Measurements from ENCODE around the gene C12orf56. TPM values are rescaled to one million over a fixed set of nuclear protein-coding genes. Genes with fewer than 3 reads are reported as not detected.

C12orf56 gene
- total RNA-seq, 1 donor from 2014 or later = 0.84 TPM

DNA sequence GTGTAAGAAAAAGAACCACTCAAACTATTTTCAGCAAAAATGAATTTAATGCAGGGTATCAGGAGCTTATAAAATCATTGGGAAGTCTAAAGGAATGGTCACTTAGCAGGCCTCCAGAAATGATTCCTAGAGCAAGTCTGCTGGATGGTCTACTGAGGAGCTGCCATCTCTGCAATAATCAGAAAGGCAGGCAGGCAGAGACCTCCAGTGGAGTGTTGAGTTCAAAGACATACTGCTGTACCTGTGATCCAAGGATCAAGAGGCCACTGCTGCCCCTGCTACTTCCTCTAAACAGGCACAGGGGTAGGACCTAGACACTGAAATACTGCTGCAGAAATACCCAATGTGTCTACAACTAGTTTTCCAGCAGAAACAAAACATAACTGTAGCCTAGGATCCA, 154.0 kb downstream of the C12orf56 start:
- peak; percentile 27 for TF ChIP-seq CTCF (IDR thresholded peaks at IDR 0.05; ENCODE audit: insufficient read depth, low read length, poor library complexity, severe bottlenecking)
- Histone ChIP-seq H3K36me3 (ENCODE audit: control insufficient read depth, insufficient read depth, low read length) (no peaks in the 10 kb centered on the region), H3K27me3 (ENCODE audit: control insufficient read depth, insufficient read depth, low read length) (no peaks in the 10 kb centered on the region), H3K4me3 (ENCODE audit: low read depth, low read length) (no peak overlapping the region)
- no peak for DNase-seq (ENCODE audit: low read depth)

DNA sequence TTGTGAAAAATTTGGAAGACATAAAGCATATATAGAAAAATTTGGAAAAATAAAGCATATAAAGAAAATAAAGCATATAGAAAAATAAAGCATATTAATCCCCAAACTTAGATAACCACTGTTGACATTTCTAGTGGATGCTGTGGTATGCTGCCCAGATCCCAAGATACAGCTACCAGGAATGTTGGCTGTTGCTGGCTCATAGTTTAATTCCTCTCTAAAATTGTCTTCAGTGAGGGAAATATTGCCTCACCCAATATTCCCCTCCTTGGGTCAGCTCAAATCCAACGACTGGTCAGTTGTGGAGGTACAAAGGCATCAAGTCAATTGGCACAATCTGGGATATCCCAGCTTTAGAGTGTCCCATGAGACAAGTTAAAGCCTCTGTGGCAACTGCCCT, 158.4 kb downstream of the C12orf56 start:
- H3K36me3 ChIP-seq (ENCODE audit: control insufficient read depth, insufficient read depth, low read length) = no peaks in the 10 kb centered on the region
- no peak for TF ChIP-seq CTCF (IDR thresholded peaks at IDR 0.05; ENCODE audit: insufficient read depth, low read length, poor library complexity, severe bottlenecking)
- no peak for DNase-seq (ENCODE audit: low read depth)
- H3K4me3 ChIP-seq (ENCODE audit: low read depth, low read length) = no peak overlapping the region
- no peaks in the 10 kb centered on the region for H3K27me3 ChIP-seq (ENCODE audit: control insufficient read depth, insufficient read depth, low read length)

- Histone ChIP-seq H3K36me3 (ENCODE audit: control insufficient read depth, insufficient read depth, low read length) (no peaks in the 10 kb centered on the region), H3K27me3 (ENCODE audit: control insufficient read depth, insufficient read depth, low read length) (no peaks in the 10 kb centered on the region), H3K4me3 (ENCODE audit: low read depth, low read length) (no peak overlapping the region)
- no peak for DNase-seq (ENCODE audit: low read depth)
- TF ChIP-seq CTCF (IDR thresholded peaks at IDR 0.05; ENCODE audit: insufficient read depth, low read length, poor library complexity, severe bottlenecking) = no peak
Observed at GRCh38 chr12:64229796-64230195, 160.8 kb downstream of the C12orf56 start.

DNA sequence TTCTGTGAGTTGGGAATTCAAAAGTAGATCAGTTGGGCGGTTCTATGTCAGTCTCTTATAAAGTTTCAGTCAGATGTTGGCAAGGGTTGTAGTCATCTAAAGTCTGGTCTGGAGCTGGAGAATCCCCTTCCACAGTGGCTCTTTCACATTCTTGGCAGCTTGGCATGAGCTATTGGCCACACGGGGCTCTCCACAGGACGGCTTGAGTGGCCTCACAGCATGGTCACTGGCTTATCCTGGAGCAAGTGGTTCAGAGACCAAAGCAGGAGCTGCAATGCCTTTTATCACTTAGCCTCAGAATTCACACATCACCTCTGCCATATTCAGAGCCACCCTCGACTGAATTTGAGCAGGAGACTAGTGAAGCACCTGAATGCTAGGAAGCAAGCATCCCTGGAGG, 161.3 kb downstream of the C12orf56 start:
- no peaks in the 10 kb centered on the region for H3K36me3 ChIP-seq (ENCODE audit: control insufficient read depth, insufficient read depth, low read length)
- no peak for DNase-seq (ENCODE audit: low read depth)
- no peak for TF ChIP-seq CTCF (IDR thresholded peaks at IDR 0.05; ENCODE audit: insufficient read depth, low read length, poor library complexity, severe bottlenecking)
- no peak overlapping the region for H3K4me3 ChIP-seq (ENCODE audit: low read depth, low read length)
- no peaks in the 10 kb centered on the region for H3K27me3 ChIP-seq (ENCODE audit: control insufficient read depth, insufficient read depth, low read length)

DNA sequence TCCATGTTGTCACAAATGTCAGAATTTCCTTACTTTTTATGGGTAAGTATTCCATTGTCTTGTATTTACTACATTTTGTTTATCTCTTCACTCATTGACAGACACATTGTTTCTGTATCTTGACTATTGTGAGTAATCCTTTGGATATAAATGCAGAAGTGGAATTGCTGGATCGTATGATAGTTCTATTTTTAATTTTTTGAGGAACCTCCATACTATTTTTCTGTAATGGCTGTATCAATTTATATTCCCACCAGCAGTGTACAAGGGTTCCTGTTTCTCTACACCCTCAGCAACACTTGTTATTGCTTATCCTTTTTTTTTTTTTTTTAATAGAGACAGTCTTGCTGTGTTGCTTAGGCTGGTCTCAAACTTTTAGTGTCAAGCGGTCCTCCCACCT, 164.9 kb downstream of the C12orf56 start:
- TF ChIP-seq CTCF (IDR thresholded peaks at IDR 0.05; ENCODE audit: insufficient read depth, low read length, poor library complexity, severe bottlenecking) = no peak
- no peaks in the 10 kb centered on the region for H3K36me3 ChIP-seq (ENCODE audit: control insufficient read depth, insufficient read depth, low read length)

DNA sequence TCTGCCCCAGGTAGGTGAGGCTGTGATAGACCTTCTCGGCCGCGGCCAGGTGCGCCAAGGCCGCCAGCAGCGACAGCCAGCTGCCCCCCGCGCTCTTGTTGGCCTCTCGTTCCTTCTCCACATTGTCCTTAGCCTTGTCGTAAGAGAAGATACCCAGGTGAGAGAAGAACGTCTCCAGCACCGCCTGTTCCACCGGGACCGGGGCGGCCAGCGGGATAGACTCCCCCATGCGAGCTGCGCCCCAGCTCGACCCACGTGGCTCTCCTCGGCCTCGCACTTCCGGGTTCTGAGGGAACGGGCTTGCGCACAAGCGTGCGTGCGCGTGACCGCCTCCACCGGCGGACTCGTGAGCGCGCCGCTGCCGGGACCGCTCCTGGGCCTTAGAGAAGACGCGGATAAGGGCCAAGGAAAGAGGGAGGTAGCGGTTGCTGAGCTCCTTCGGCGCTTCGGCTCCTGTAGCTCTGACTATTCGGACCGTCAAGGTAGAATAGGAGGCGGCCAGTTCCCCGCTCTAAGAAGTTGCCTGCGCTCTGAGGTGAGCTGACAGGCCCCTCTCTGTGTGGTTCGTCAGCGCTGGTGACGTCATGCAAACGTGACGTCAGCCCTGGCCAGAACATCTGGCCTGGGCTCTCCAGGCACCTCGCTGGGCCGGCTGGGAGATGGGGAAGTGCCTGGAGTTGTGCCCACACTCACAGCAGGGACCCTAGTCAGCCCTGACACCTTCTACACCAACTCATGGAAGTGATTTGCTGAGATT, 168.4 kb downstream of the C12orf56 start, which contains the start of gene KICS2:
TSS of gene KICS2 (minus strand) at position 288 of the 757 bp plus-strand sequence. CDS start at position 229, 59 bp downstream.
- Histone ChIP-seq H3K36me3 (ENCODE audit: control insufficient read depth, insufficient read depth, low read length) (no peaks in the 10 kb centered on the region), H3K4me3 (ENCODE audit: low read depth, low read length) (peak within 1 kb of the TSS; percentile 75), H3K27me3 (ENCODE audit: control insufficient read depth, insufficient read depth, low read length) (no peaks in the 10 kb centered on the region)
- peak; percentile 51 for DNase-seq (ENCODE audit: low read depth)
- no peak for TF ChIP-seq CTCF (IDR thresholded peaks at IDR 0.05; ENCODE audit: insufficient read depth, low read length, poor library complexity, severe bottlenecking)

More for the DNA sequence above, 164.9 kb downstream of the C12orf56 start:
- DNase-seq (ENCODE audit: low read depth) = no peak
- Histone ChIP-seq H3K4me3 (ENCODE audit: low read depth, low read length) (no peak overlapping the region), H3K27me3 (ENCODE audit: control insufficient read depth, insufficient read depth, low read length) (no peaks in the 10 kb centered on the region)
